BE2C (cell line): ENCODE data around the gene MACROD1.

ENCODE experiments used
- DNase-seq: peaks from one replicate; pipeline ENCODE4 v3.0.0-alpha.2; 2020
- H3K27me3 ChIP-seq: fragments of 250-450 bp; sonication (Bioruptor Pico); 2 replicates; pipeline ENCODE4 v1.5.1; 2020; ENCODE audit warnings: mild to moderate bottlenecking
- H3K36me3 ChIP-seq: fragments of 250-450 bp; sonication (Bioruptor Pico); 2 replicates; pipeline ENCODE4 v1.5.1; 2020; ENCODE audit warnings: mild to moderate bottlenecking
- H3K4me1 ChIP-seq: fragments of 250-450 bp; sonication (Bioruptor Pico); 2 replicates; pipeline ENCODE4 v1.5.1; 2020
- H3K4me3 ChIP-seq: 2 replicates; pipeline ENCODE4 v1.5.1; 2011; ENCODE audit warnings: low read depth, low read length
- H3K9me3 ChIP-seq: fragments of 250-450 bp; sonication (Bioruptor Pico); 2 replicates; pipeline ENCODE4 v1.5.1; 2020
- TF ChIP-seq, protein P1 (sequence below): IDR thresholded peaks from 2 replicates; pipeline ENCODE4 v1.5.1; 2012; ENCODE audit warnings: mild to moderate bottlenecking, low read depth, low read length

MACROD1 gene

DNA sequence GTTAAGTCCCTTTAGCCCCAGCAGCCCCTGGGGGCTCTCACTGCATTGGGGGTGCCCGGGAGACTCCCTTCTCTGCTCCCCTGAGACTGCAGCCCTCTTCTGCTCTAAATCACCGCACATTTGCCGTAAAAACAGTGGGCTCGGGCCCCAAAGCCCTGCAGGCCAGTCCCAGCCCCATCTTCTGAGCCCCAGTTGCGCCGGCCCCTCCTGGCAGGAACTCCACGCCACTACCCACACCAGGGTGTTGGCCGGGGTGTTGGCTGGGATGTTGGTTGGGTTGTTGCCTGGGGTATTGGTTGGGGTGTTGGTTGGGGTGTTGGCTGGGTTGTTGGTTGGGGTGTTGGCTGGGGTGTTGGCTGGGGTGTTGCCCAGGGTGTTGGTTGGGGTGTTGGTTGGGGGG, 156.2 kb downstream of the MACROD1 start:
- no peak overlapping the region for H3K4me3 ChIP-seq
- H3K4me1 ChIP-seq = no peaks in the 10 kb centered on the region
- H3K9me3 ChIP-seq = no peaks in the 10 kb centered on the region
- DNase-seq = no peak
- no peaks in the 10 kb centered on the region for H3K27me3 ChIP-seq
- TF ChIP-seq, protein P1, sequence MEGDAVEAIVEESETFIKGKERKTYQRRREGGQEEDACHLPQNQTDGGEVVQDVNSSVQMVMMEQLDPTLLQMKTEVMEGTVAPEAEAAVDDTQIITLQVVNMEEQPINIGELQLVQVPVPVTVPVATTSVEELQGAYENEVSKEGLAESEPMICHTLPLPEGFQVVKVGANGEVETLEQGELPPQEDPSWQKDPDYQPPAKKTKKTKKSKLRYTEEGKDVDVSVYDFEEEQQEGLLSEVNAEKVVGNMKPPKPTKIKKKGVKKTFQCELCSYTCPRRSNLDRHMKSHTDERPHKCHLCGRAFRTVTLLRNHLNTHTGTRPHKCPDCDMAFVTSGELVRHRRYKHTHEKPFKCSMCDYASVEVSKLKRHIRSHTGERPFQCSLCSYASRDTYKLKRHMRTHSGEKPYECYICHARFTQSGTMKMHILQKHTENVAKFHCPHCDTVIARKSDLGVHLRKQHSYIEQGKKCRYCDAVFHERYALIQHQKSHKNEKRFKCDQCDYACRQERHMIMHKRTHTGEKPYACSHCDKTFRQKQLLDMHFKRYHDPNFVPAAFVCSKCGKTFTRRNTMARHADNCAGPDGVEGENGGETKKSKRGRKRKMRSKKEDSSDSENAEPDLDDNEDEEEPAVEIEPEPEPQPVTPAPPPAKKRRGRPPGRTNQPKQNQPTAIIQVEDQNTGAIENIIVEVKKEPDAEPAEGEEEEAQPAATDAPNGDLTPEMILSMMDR = no peak
- no peaks in the 10 kb centered on the region for H3K36me3 ChIP-seq

DNA sequence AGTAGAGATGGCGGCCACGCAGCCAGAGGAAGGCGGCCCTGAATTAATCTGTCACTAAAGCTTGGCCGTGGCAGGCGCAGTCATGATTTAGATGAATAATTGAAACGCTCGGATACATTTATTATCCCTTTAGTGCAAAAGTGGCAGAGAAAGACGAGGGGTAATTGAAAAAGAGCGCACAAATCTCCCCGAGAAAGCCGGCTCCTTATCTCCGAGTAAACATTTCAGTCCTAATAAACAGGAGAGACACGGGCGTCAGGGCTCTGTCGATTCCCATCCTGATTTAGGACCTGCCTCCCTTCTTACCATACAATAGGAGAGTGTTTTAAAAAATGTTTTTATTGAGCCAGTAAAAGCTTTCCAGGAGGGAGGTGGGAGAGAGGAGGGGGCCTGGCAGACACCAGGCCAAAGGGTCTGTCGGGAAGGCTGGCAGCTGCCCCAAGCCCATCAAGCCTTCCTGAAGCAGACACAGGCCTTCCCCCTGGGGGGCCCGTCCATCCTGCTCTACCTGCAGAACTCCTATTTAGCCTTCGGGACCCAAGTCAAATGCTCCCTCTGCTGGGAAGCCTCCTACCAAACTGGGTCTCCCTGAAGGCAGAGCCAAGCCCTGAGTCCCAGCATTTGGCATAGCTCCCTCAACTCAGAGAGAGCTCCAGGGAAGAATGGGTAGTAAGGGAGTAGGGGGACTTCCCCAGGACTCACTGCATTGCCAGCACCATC, 156.8 kb downstream of the MACROD1 start:
- Histone ChIP-seq H3K9me3 (no peaks in the 10 kb centered on the region), H3K36me3 (no peaks in the 10 kb centered on the region), H3K4me3 (no peak overlapping the region), H3K27me3 (no peaks in the 10 kb centered on the region), H3K4me1 (no peaks in the 10 kb centered on the region)
- no peak for DNase-seq
- TF ChIP-seq, protein P1 = no peak

DNA sequence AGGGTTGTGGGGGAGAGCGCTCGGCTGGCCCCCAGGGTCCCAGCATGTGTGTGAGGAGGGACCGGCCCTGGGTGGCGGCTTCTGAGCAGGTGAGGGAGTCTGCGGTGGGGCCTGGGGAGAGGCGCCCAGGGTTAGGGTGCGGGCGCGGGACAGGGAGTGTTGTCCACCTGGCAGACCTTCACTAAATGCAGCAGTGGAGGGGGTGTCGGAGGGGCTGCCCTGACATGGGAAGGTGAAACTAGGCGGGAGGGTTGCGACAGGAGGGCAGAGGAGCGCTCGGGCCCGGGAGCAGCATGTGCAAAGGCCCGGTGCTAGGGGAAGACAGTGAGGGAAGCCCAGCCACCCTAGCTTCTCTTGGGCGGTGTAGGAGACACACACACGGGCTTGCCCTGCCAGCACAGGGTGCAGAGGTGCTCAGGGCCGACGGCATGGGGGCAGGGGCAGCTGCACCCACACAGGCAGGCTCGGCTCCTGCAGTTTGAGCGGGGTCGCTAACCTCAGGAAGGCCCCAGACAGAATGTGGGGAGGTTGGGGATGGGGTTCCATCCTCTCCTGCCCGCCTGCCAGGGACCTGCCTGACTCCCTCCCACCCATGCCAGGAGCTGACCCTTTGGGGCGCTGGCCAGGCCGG, 157.5 kb downstream of the MACROD1 start:
- no peaks in the 10 kb centered on the region for H3K4me1 ChIP-seq
- no peaks in the 10 kb centered on the region for H3K36me3 ChIP-seq
- H3K9me3 ChIP-seq = no peaks in the 10 kb centered on the region
- H3K4me3 ChIP-seq = no peak overlapping the region
- DNase-seq = no peak
- TF ChIP-seq, protein P1 = no peak
- H3K27me3 ChIP-seq = no peaks in the 10 kb centered on the region

GRCh38 chr11:64007629-64008282, 158.2 kb downstream of the MACROD1 start:
- TF ChIP-seq, protein P1 = 0 out of 2 replicates have a peak, but pooled peaks have one; percentile 12
- no peaks in the 10 kb centered on the region for H3K9me3 ChIP-seq
- no peaks in the 10 kb centered on the region for H3K36me3 ChIP-seq
- no peaks in the 10 kb centered on the region for H3K27me3 ChIP-seq
- H3K4me1 ChIP-seq = no peaks in the 10 kb centered on the region
- peak; percentile 60 for DNase-seq
- no peak overlapping the region for H3K4me3 ChIP-seq

DNA sequence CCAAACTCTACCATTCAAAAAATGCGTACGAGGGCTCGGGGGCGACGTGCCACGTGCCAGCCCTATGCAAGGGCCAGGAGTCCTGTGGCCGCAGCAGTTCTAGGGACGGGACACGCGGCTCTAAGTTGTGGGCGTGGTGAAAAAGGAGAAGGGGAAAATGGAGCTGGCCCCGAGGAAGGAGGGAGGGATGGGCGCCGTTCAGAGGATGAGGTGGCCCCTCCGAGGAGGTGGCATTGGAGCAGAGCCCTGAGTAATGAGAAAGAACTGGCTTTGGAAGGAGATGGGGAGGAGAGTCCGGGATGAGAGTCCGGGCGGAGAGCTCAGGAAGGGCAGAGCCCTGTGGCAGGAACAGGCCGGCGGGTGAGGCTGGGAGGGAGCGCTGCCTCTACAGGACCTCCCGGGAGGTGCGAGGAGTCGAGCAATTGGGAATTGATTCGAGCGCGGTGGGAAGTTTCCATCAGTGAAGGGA, 158.7 kb downstream of the MACROD1 start:
- H3K4me3 ChIP-seq = no peak overlapping the region
- TF ChIP-seq, protein P1 = no peak
- H3K27me3 ChIP-seq = no peaks in the 10 kb centered on the region
- no peaks in the 10 kb centered on the region for H3K36me3 ChIP-seq
- no peaks in the 10 kb centered on the region for H3K4me1 ChIP-seq
- no peak for DNase-seq
- H3K9me3 ChIP-seq = no peaks in the 10 kb centered on the region

GRCh38 chr11:64006398-64006797, 159.5 kb downstream of the MACROD1 start:
- TF ChIP-seq, protein P1 = no peak
- Histone ChIP-seq H3K9me3 (no peaks in the 10 kb centered on the region), H3K4me3 (no peak overlapping the region), H3K27me3 (no peaks in the 10 kb centered on the region), H3K36me3 (no peaks in the 10 kb centered on the region), H3K4me1 (no peaks in the 10 kb centered on the region)
- DNase-seq = no peak
